Nucleus accumbens (tissue), 56 donors: ENCODE data around the gene OAS3.
"Not testable (repeated sequence)": the region's sequence is repeated elsewhere in the genome, so short reads cannot be mapped to it uniquely, and the experiment has no call there.

Experiments
- DNase-seq, 56 donors: peaks; one replicate each; lab custom pipeline; 2025; lab: John Stamatoyannopoulos, UW

Gene OAS3

GRCh38 chr12:112977641-112978040 is 39.4 kb downstream of the OAS3 start:
- peak in 3 of 56 donors; percentile 3 to 5 (median 3) for DNase-seq

- DNase-seq = peak in 7 of 56 donors; percentile 3 to 35 (median 11)
Observed at GRCh38 chr12:112978163-112979040, 40.1 kb downstream of the OAS3 start, which contains the start of gene OAS2. OAS2 (plus strand) TSS chr12:112978519; CDS start chr12:112978609, 90 bp downstream.

- DNase-seq = peak in 2 of 56 donors; percentile 2 to 16
Observed at GRCh38 chr12:112979041-112979680, 40.9 kb downstream of the OAS3 start.

GRCh38 chr12:112980491-112981158 is 42.4 kb downstream of the OAS3 start:
- no peak for DNase-seq

- no peak for DNase-seq
Observed at GRCh38 chr12:112985642-112986290, 47.5 kb downstream of the OAS3 start.

GRCh38 chr12:112986291-112986800 is 48.1 kb downstream of the OAS3 start:
- no peak for DNase-seq

GRCh38 chr12:112987561-112987960 is 49.3 kb downstream of the OAS3 start:
- DNase-seq = no peak

- DNase-seq = no peak
Observed at GRCh38 chr12:112988224-112988623, 50.0 kb downstream of the OAS3 start.

GRCh38 chr12:112988823-112989385 is 50.6 kb downstream of the OAS3 start:
- not testable (repeated sequence) for DNase-seq

- DNase-seq = no peak
Observed at GRCh38 chr12:112989806-112990205, 51.5 kb downstream of the OAS3 start.

- peak in 21 of 56 donors; percentile 1 to 60 (median 10) for DNase-seq
Observed at GRCh38 chr12:112992541-112993398, 54.5 kb downstream of the OAS3 start.

- no peak for DNase-seq
Observed at GRCh38 chr12:112995008-112995407, 56.7 kb downstream of the OAS3 start.

GRCh38 chr12:112996501-112996900 is 58.2 kb downstream of the OAS3 start:
- no peak for DNase-seq

GRCh38 chr12:112997506-112997905 is 59.2 kb downstream of the OAS3 start:
- no peak for DNase-seq

- DNase-seq = no peak
Observed at GRCh38 chr12:112998987-112999767, 60.9 kb downstream of the OAS3 start.

GRCh38 chr12:113000433-113000832 is 62.2 kb downstream of the OAS3 start:
- DNase-seq = no peak

- DNase-seq = no peak
Observed at GRCh38 chr12:113002155-113002554, 63.9 kb downstream of the OAS3 start.

GRCh38 chr12:113002676-113003075 is 64.4 kb downstream of the OAS3 start:
- DNase-seq = no peak
